Colon (tissue), 2 donors: ENCODE measurements around the gene PDE8A.

Experiments used
- FAIRE-seq: peaks from 2 replicates; lab custom pipeline; 2012; peaks lifted over from hg19 to GRCh38; lab: Jason Lieb, UNC
- donor health status: control.
- donor health status: control.

The PDE8A gene

GRCh38 chr15:84981711-84982300, at the start of gene PDE8A:
TSS of gene PDE8A (plus strand) at chr15:84981856. CDS start at chr15:84982163, 307 bp downstream.
- FAIRE-seq, result no peak

GRCh38 chr15:84934942-84935729, 46.5 kb upstream of the PDE8A start:
- FAIRE-seq, result no peak

- no peak for FAIRE-seq
These were observed 44.5 kb upstream of the PDE8A start for GRCh38 chr15:84937144-84937543.

- no peak for FAIRE-seq
These were observed 42.9 kb upstream of the PDE8A start for GRCh38 chr15:84938726-84939125.

- FAIRE-seq, result no peak
These were observed 41.3 kb upstream of the PDE8A start for GRCh38 chr15:84940399-84940798.

GRCh38 chr15:84942456-84942855, 39.2 kb upstream of the PDE8A start:
- no peak for FAIRE-seq

- no peak for FAIRE-seq
These were observed 37.3 kb upstream of the PDE8A start for GRCh38 chr15:84944311-84944710.

- no peak for FAIRE-seq
These were observed 36.8 kb upstream of the PDE8A start for GRCh38 chr15:84944861-84945260.

- no peak for FAIRE-seq
These were observed 34.7 kb upstream of the PDE8A start for GRCh38 chr15:84946772-84947489.

GRCh38 chr15:84947947-84948830, 33.5 kb upstream of the PDE8A start:
- no peak for FAIRE-seq

- FAIRE-seq, result no peak
These were observed 32.6 kb upstream of the PDE8A start for GRCh38 chr15:84949043-84949442.

GRCh38 chr15:84949845-84950569, 31.6 kb upstream of the PDE8A start:
- no peak for FAIRE-seq

- FAIRE-seq, result no peak
These were observed 31.0 kb upstream of the PDE8A start for GRCh38 chr15:84950570-84951111.

GRCh38 chr15:84951736-84952135, 29.9 kb upstream of the PDE8A start:
- no peak for FAIRE-seq

GRCh38 chr15:84953136-84953535, 28.5 kb upstream of the PDE8A start:
- FAIRE-seq, result no peak

- FAIRE-seq, result no peak
These were observed 27.9 kb upstream of the PDE8A start for GRCh38 chr15:84953726-84954125.

GRCh38 chr15:84955089-84955848, 26.4 kb upstream of the PDE8A start:
- no peak for FAIRE-seq

- FAIRE-seq, result no peak
These were observed 25.5 kb upstream of the PDE8A start for GRCh38 chr15:84956199-84956598.

GRCh38 chr15:84960391-84961113, 21.1 kb upstream of the PDE8A start:
- no peak for FAIRE-seq

- FAIRE-seq, result no peak
These were observed 20.6 kb upstream of the PDE8A start for GRCh38 chr15:84961114-84961452.
